OCI-LY1 (cell line): ENCODE results near the gene PDE6B.

Experiments
- H2AFZ ChIP-seq: fragments of 200-600 bp; sonication (generic), shearing (Covaris generic); 2 replicates; pipeline ENCODE4 v1.6.0; 2014; ENCODE audit warnings: antibody characterized with exemption, mild to moderate bottlenecking, low read length
- H3F3A ChIP-seq: fragments of 200-600 bp; sonication (generic), shearing (Covaris generic); 2 replicates; pipeline ENCODE4 v1.6.0; 2014; ENCODE audit warnings: mild to moderate bottlenecking, antibody characterized with exemption, low read length, moderate library complexity; ENCODE audit not compliant: insufficient read depth
- H3K27ac ChIP-seq: fragments of 200-600 bp; sonication (generic); 2 replicates; pipeline ENCODE4 v1.5.1; 2014; ENCODE audit warnings: low read length, mixed run types, mild to moderate bottlenecking, low read depth; ENCODE audit not compliant: poor library complexity, severe bottlenecking
- H3K27me3 ChIP-seq: fragments of 200-600 bp; sonication (generic); 2 replicates; pipeline ENCODE4 v1.6.0; 2014; ENCODE audit warnings: antibody characterized with exemption, mild to moderate bottlenecking, low read length, moderate library complexity; ENCODE audit not compliant: insufficient read depth
- H3K36me3 ChIP-seq: fragments of 200-600 bp; sonication (generic); 2 replicates; pipeline ENCODE4 v1.6.1; 2014; ENCODE audit warnings: mild to moderate bottlenecking, antibody characterized with exemption, low read length, moderate library complexity, mixed read lengths; ENCODE audit not compliant: insufficient read depth
- H3K4me1 ChIP-seq: fragments of 200-600 bp; sonication (generic); 2 replicates; pipeline ENCODE4 v1.5.1; 2014; ENCODE audit warnings: mild to moderate bottlenecking, low read length, moderate library complexity; ENCODE audit not compliant: insufficient read depth, severe bottlenecking
- H3K4me2 ChIP-seq: fragments of 200-600 bp; sonication (generic), shearing (Covaris generic); 2 replicates; pipeline ENCODE4 v1.6.1; 2014; ENCODE audit warnings: low read length
- H3K4me3 ChIP-seq: fragments of 200-600 bp; sonication (generic); 2 replicates; pipeline ENCODE4 v1.5.1; 2014; ENCODE audit warnings: low read length, low read depth, mild to moderate bottlenecking, mixed read lengths; ENCODE audit not compliant: poor library complexity, severe bottlenecking
- H3K79me2 ChIP-seq: fragments of 200-600 bp; shearing (Covaris generic); 2 replicates; pipeline ENCODE4 v1.6.1; 2016; ENCODE audit warnings: mixed run types, low read length, mixed read lengths; ENCODE audit not compliant: insufficient read depth
- H3K9ac ChIP-seq: fragments of 200-600 bp; sonication (generic), shearing (Covaris generic); 2 replicates; pipeline ENCODE4 v1.6.1; 2014; ENCODE audit warnings: mild to moderate bottlenecking, low read length, mixed read lengths
- H3K9me2 ChIP-seq: fragments of 200-600 bp; sonication (generic), shearing (Covaris generic); 2 replicates; pipeline ENCODE4 v1.6.1; 2014; ENCODE audit warnings: low read depth, mild to moderate bottlenecking, low read length, mixed read lengths
- H3K9me3 ChIP-seq: fragments of 200-600 bp; shearing (Covaris generic); 2 replicates; pipeline ENCODE4 v1.6.1; 2014; ENCODE audit warnings: low read length, mixed read lengths
- H4K20me1 ChIP-seq: fragments of 200-600 bp; sonication (generic), shearing (Covaris generic); 2 replicates; pipeline ENCODE4 v1.6.0; 2016; ENCODE audit warnings: mild to moderate bottlenecking, low read length; ENCODE audit not compliant: insufficient read depth
- CTCF ChIP-seq: fragments of 200-600 bp; sonication (generic), shearing (Covaris generic); IDR thresholded peaks from 2 replicates; pipeline ENCODE4 v1.5.1; 2017; ENCODE audit warnings: mild to moderate bottlenecking, antibody characterized with exemption, low read length, moderate library complexity, mixed read lengths
- EZH2 ChIP-seq: fragments of 200-600 bp; sonication (generic), shearing (Covaris generic); IDR thresholded peaks from 2 replicates; pipeline ENCODE4 v1.8.0; 2017; ENCODE audit warnings: borderline replicate concordance, mixed run types, mild to moderate bottlenecking, antibody characterized with exemption, low read length, moderate library complexity, mixed read lengths

Gene PDE6B

GRCh38 chr4:654503-654845 is 29.1 kb downstream of the PDE6B start:
- H4K20me1 ChIP-seq, result no peaks in the 10 kb centered on the region
- H3K36me3 ChIP-seq, result no peaks in the 10 kb centered on the region
- no peak overlapping the region for H3K27ac ChIP-seq
- no peaks in the 10 kb centered on the region for H3K79me2 ChIP-seq
- no peaks in the 10 kb centered on the region for H3K4me1 ChIP-seq
- H3K4me3 ChIP-seq, result no peak overlapping the region
- H3K9me2 ChIP-seq, result no peaks in the 10 kb centered on the region
- TF ChIP-seq EZH2 (no peak), CTCF (no peak)
- H3K9ac ChIP-seq, result no peak overlapping the region
- no peaks in the 10 kb centered on the region for H3K9me3 ChIP-seq
- H3K4me2 ChIP-seq, result no peak overlapping the region
- H3F3A ChIP-seq, result no peaks in the 10 kb centered on the region
- H3K27me3 ChIP-seq, result no peaks in the 10 kb centered on the region
- H2AFZ ChIP-seq, result no peak overlapping the region

DNA sequence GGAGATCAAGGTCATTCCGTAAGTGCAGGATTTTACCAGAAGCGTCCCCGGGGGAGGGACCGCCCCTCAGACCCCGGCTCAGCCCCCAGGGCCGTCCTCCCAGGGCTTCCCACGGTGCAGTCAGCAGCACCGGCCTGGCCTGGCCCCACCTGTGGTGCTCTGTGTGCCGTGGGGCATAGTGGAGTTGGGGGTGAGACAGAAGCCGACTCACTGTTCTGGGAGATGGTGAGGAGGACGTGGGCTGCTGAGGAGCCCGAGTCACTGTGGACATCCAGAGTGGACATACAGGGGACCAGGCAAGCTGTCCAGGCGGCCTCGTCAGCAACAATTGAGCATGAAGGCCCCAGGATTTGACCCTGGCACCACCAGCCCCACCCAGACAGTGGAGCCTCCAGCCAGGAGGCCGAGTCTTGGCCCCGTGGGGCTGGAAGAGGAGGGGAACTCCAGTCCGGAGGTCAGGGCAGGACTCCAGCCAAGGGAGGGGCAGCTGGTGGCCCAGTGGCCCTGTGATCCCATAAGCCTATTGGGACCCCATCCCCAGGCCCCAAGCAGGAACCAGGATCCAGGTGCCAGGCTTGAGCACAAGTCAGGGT is 29.6 kb downstream of the PDE6B start:
- Histone ChIP-seq H3K9ac (no peak overlapping the region), H3K36me3 (no peaks in the 10 kb centered on the region), H3K4me3 (no peak overlapping the region), H3K4me1 (no peaks in the 10 kb centered on the region), H4K20me1 (no peaks in the 10 kb centered on the region), H2AFZ (no peak overlapping the region), H3K79me2 (no peaks in the 10 kb centered on the region), H3F3A (no peaks in the 10 kb centered on the region), H3K9me2 (no peaks in the 10 kb centered on the region), H3K27me3 (no peaks in the 10 kb centered on the region), H3K27ac (no peak overlapping the region), H3K4me2 (no peak overlapping the region), H3K9me3 (no peaks in the 10 kb centered on the region)
- TF ChIP-seq EZH2, result no peak
- TF ChIP-seq CTCF, result no peak

DNA sequence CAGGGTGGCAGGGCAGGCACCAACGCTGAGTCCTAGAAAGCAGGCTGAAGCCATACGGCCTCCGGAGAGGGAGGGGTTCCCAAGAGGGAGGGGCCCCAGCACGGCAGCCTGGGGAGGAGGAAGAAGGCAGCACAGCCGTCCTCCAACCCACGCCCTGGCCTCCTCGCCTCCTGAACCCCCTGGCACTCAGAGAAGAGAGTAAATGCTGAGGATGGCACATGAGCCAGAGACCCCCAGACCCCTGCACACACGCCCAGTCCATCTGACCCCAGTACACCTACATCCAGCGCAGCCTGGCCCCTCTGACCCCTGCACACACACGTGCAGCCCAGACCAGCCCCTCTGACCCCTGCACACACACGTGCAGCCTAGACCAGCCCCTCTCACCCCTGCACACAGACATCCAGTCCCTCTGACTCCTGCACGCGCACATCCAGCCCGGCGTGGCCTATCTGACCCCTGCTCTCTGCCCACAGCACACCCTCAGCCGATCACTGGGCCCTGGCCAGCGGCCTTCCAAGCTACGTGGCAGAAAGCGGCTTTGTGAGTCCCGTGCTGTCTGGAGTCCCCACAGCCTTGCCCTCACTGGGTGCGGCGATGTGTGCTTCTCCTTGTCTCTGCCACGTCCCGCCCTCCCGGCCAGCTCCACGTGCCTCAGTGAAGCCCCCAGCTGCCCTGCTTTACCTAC is 30.2 kb downstream of the PDE6B start:
- Histone ChIP-seq H3F3A (no peaks in the 10 kb centered on the region), H2AFZ (no peak overlapping the region), H3K9me3 (no peaks in the 10 kb centered on the region), H4K20me1 (no peaks in the 10 kb centered on the region), H3K4me1 (no peaks in the 10 kb centered on the region), H3K4me2 (no peak overlapping the region), H3K79me2 (no peaks in the 10 kb centered on the region), H3K27me3 (no peaks in the 10 kb centered on the region), H3K9ac (no peak overlapping the region), H3K4me3 (no peak overlapping the region), H3K36me3 (no peaks in the 10 kb centered on the region), H3K27ac (no peak overlapping the region), H3K9me2 (no peaks in the 10 kb centered on the region)
- no peak for TF ChIP-seq EZH2
- no peak for TF ChIP-seq CTCF
